HCT116 (cell line): ENCODE measurements around the gene FAM98A. TPM values are rescaled to one million over a fixed set of nuclear protein-coding genes. Genes with fewer than 3 reads are reported as not detected.

Experiments used
- ATAC-seq: fragments of 200-7000 bp; cut with Tn5 transposase; 2 replicates; pipeline ENCODE4 v1.9.1; 2020; ENCODE audit warnings: mild to moderate bottlenecking, moderate library complexity
- BruUV-seq: library from RNA; stranded (reverse); fragments of 400-500 nt; replicated peaks from 2 replicates; lab custom pipeline; 2021; lab: Mats Ljungman, UMichigan
- CTCF ChIA-PET: fragments of 300-600 bp; sonication (Branson Sonifier 250); formaldehyde crosslinking; loops from one replicate; lab custom pipeline; 2021; ENCODE audit warnings: antibody characterized with exemption; lab: Charles Lee
- POLR2A ChIA-PET: fragments of 300-600, 350-600 bp; sonication (Branson Sonifier 250); formaldehyde crosslinking; loops from one replicate; lab custom pipeline; 2021; ENCODE audit warnings: antibody characterized with exemption; lab: Charles Lee
- RAD21 ChIA-PET, 2 experiments: fragments of 300-600 bp; sonication (Branson Sonifier 250); formaldehyde crosslinking; loops; one replicate each; lab custom pipeline; 2023; ENCODE audit warnings: low total read pairs in 2 of 2; ENCODE audit not compliant: uncharacterized antibody in 2 of 2, unreplicated experiment in 2 of 2, low non-redundant PET in 1 of 2; lab: Charles Lee
- DNase-seq: peaks from one replicate; pipeline ENCODE4 v3.0.0-alpha.2; 2010; ENCODE audit warnings: low read depth, low spot score
- H2AFZ ChIP-seq: fragments of 200-600 bp; shearing (Covaris generic), sonication (generic); 2 replicates; pipeline ENCODE4 v1.6.1; 2017; ENCODE audit warnings: low read depth, mixed run types, mixed read lengths, antibody characterized with exemption, low read length; ENCODE audit not compliant: poor library complexity, severe bottlenecking
- H3K27ac ChIP-seq: 2 replicates; pipeline ENCODE4 v1.5.1; 2012; ENCODE audit warnings: low read depth, low read length
- H3K27me3 ChIP-seq: fragments of 200-600 bp; sonication (generic); 2 replicates; pipeline ENCODE4 v1.6.1; 2016; ENCODE audit warnings: mixed run types, low read length, mixed read lengths; ENCODE audit not compliant: insufficient read depth
- H3K36me3 ChIP-seq, 2 experiments: fragments of 200-500 bp in 1 of 2; fragments of 200-600 bp in 1 of 2; sonication (Bioruptor generic) in 1 of 2; sonication (generic) in 1 of 2; 2 replicates each; pipeline versions ENCODE4 v1.5.1 to v1.6.1; 2014 to 2016; ENCODE audit warnings: low read length in 2 of 2, inconsistent platforms in 1 of 2, mixed read lengths in 1 of 2, mixed run types in 1 of 2; ENCODE audit not compliant: insufficient read depth in 2 of 2, control insufficient read depth in 1 of 2
- H3K4me1 ChIP-seq, 2 experiments: fragments of 200-600 bp in 1 of 2; sonication (generic) in 1 of 2; 2 replicates each; pipeline versions ENCODE4 v1.5.1 to v1.6.1; 2012 to 2017; ENCODE audit warnings: low read length in 2 of 2, inconsistent platforms in 1 of 2, mild to moderate bottlenecking in 1 of 2, mixed read lengths in 1 of 2, mixed run types in 1 of 2, moderate library complexity in 1 of 2; ENCODE audit not compliant: insufficient read depth in 2 of 2, control insufficient read depth in 1 of 2
- H3K4me2 ChIP-seq: fragments of 200-600 bp; sonication (generic); 2 replicates; pipeline ENCODE4 v1.6.1; 2017; ENCODE audit warnings: mixed run types, low read length, mixed read lengths
- H3K4me3 ChIP-seq, 2 experiments: fragments of 200-600 bp in 1 of 2; sonication (generic) in 1 of 2; replicated peaks in 1 of 2; 2 replicates each; pipeline ENCODE4 v1.5.1; 2011 to 2016; ENCODE audit warnings: low read length in 2 of 2, control low read depth in 1 of 2, low read depth in 1 of 2, mild to moderate bottlenecking in 1 of 2, mixed read lengths in 1 of 2, mixed run types in 1 of 2
- H3K79me2 ChIP-seq: fragments of 200-600 bp; sonication (generic); 2 replicates; pipeline ENCODE4 v1.6.1; 2017; ENCODE audit warnings: mild to moderate bottlenecking, mixed run types, low read length, moderate library complexity, mixed read lengths; ENCODE audit not compliant: insufficient read depth
- H3K9ac ChIP-seq: fragments of 200-600 bp; sonication (generic); 2 replicates; pipeline ENCODE4 v1.6.1; 2016; ENCODE audit warnings: low read length, mixed read lengths
- H3K9me2 ChIP-seq: fragments of 200-600 bp; sonication (generic), shearing (Covaris generic); 2 replicates; pipeline ENCODE4 v1.6.1; 2017; ENCODE audit warnings: mixed run types, mild to moderate bottlenecking, moderate library complexity; ENCODE audit not compliant: insufficient read depth
- H3K9me3 ChIP-seq, 2 experiments: fragments of 200-500 bp in 1 of 2; fragments of 200-600 bp in 1 of 2; sonication (Bioruptor generic) in 1 of 2; sonication (generic) in 1 of 2; 2 replicates each; pipeline ENCODE4 v1.6.1; 2014 to 2017; ENCODE audit warnings: low read length in 2 of 2, mixed read lengths in 2 of 2, inconsistent platforms in 1 of 2, low read depth in 1 of 2, mild to moderate bottlenecking in 1 of 2, mixed run types in 1 of 2, moderate library complexity in 1 of 2; ENCODE audit not compliant: control insufficient read depth in 1 of 2, insufficient read depth in 1 of 2
- H4K20me1 ChIP-seq: fragments of 200-600 bp; sonication (generic), shearing (Covaris generic); 2 replicates; pipeline ENCODE4 v1.6.1; 2017; ENCODE audit warnings: mixed run types, mild to moderate bottlenecking, moderate library complexity; ENCODE audit not compliant: insufficient read depth
- CBX3 ChIP-seq: IDR thresholded peaks from 2 replicates; pipeline ENCODE4 v1.6.1; 2012; ENCODE audit warnings: low read depth
- ELF1 ChIP-seq: IDR thresholded peaks from 2 replicates; pipeline ENCODE4 v1.6.1; 2012; ENCODE audit warnings: low read depth, borderline replicate concordance
- FOSL1 ChIP-seq: IDR thresholded peaks from 2 replicates; pipeline ENCODE4 v1.6.1; 2012; ENCODE audit warnings: low read depth
- SIN3A ChIP-seq: IDR thresholded peaks from 2 replicates; pipeline ENCODE4 v1.6.1; 2012; ENCODE audit warnings: low read depth
- SRF ChIP-seq: IDR thresholded peaks from 2 replicates; pipeline ENCODE4 v1.6.1; 2012; ENCODE audit warnings: low read depth
- intact Hi-C: fragments of 100-400 bp; cut with micrococcal nuclease; formaldehyde crosslinking; loops from 2 replicates; pipeline ENCODE4 v1.10.0; 2022
- total RNA-seq: library from RNA; stranded (reverse); gene quantifications from one replicate; pipeline ENCODE4 v1.2.1, GENCODE V29; 2021; ENCODE audit not compliant: unreplicated experiment

The FAM98A gene
- total RNA-seq, 1 experiment from 2014 or later, result 42.9 TPM

DNA sequence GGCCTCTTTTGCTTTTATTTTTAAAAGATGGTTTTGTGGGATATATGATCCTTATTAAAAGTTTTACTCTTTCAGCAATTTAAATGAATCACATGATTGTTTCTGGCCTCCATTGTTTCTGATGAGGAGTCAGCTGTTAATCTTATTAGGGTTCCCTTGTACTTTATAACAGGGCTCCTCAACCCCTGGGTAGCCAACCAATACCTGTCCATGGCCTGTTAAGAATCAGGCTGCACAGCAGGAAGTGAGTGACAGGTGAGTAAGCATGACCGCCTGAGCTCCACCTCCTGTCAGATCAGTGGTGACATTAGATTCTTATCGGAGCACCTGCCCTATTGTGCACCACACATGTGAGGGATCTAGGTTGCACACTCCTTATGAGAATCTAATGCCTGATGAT is 45.1 kb upstream of the FAM98A start:
- RAD21 ChIA-PET, result no interaction called here

DNA sequence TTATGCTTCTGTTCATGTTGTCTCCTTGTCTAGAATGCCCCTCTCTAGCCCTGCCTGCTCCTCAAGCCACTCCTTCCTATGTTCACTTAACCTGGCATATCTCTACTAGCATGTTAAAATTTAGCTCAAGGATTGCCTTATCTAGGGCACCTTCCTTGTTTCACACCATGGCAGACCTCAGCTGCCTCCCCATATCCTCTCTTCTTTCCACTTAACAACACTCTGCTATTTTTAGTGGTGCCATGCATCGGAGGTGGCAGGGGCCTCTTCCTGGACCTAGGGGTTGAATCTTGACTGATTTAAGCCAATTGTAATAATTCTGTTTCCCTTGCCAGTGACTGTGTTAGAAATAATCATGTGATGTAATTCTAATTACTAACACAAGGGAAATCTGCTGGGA is 36.9 kb upstream of the FAM98A start:
- no peak overlapping the region for H3K4me2 ChIP-seq
- no peak overlapping the region for H3K4me3 ChIP-seq
- no peaks in the 10 kb centered on the region for H3K9me2 ChIP-seq
- no peaks in the 10 kb centered on the region for H3K79me2 ChIP-seq
- no TSS peak for BruUV-seq
- no peaks in the 10 kb centered on the region for H3K9me3 ChIP-seq
- ATAC-seq (no peak), DNase-seq (no peak)
- H3K36me3 ChIP-seq, result no peaks in the 10 kb centered on the region
- no peaks in the 10 kb centered on the region for H4K20me1 ChIP-seq
- CTCF ChIA-PET, result no interaction called here
- H3K27ac ChIP-seq, result no peak overlapping the region
- no peak overlapping the region for H3K9ac ChIP-seq
- intact Hi-C loops, result no loop called here
- no peaks in the 10 kb centered on the region for H3K27me3 ChIP-seq
- TF ChIP-seq SRF, result no peak
- TF ChIP-seq ELF1, result no peak
- TF ChIP-seq SIN3A, result no peak
- H3K4me1 ChIP-seq, result peaks cover 0 to 5% of the 10 kb centered on the region in 2 experiments; a peak in 1 of 4 replicates
- POLR2A ChIA-PET, result no interaction called here
- H2AFZ ChIP-seq, result no peak overlapping the region
- RAD21 ChIA-PET, result no interaction called here

More for the DNA sequence above, 45.1 kb upstream of the FAM98A start:
- DNase-seq, result no peak
- Histone ChIP-seq H3K4me2 (no peak overlapping the region), H3K27ac (no peak overlapping the region), H3K9ac (no peak overlapping the region), H3K9me3 (no peaks in the 10 kb centered on the region), H3K9me2 (no peaks in the 10 kb centered on the region), H3K79me2 (no peaks in the 10 kb centered on the region), H3K27me3 (no peaks in the 10 kb centered on the region), H3K36me3 (no peaks in the 10 kb centered on the region), H4K20me1 (no peaks in the 10 kb centered on the region), H3K4me3 (no peak overlapping the region), H2AFZ (no peak overlapping the region), H3K4me1 (no peaks in the 10 kb centered on the region)
- ATAC-seq, result no peak
- ChIA-PET CTCF (no interaction called here), POLR2A (no interaction called here)
- intact Hi-C loops, result no loop called here
- no TSS peak for BruUV-seq
- TF ChIP-seq FOSL1, result peak; percentile 13; the same call in 1 of the 2 replicates
- no peak for TF ChIP-seq CBX3
